SW480 (cell line): Measurements from ENCODE around the gene ZBTB24.
A peak's percentile ranks its signal among the peaks of the same experiment; 100 is the strongest.

Source experiments
- DNase-seq: peaks from one replicate; pipeline ENCODE4 v3.0.0-alpha.2; 2016; ENCODE audit warnings: low spot score

ZBTB24 gene

DNA sequence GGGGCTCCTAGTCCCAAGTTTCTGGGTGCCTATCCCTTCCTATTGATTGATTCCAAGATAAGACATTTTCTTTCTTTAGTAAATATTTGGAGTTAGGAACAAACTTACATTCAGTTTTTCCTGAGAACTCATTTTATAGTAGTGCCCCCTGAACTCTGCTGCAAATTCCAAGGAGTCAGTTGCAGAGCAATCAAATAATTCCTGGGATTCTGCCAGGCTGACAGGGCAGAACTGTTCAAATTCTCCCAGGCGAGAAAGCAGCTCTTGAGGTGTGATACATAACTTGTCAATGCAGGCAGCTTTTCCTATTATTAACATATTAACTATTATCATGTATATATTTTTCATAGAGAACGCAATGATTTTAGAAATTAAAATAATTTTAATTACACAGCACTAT is 15.9 kb upstream of the ZBTB24 start:
- DNase-seq, result no peak

DNA sequence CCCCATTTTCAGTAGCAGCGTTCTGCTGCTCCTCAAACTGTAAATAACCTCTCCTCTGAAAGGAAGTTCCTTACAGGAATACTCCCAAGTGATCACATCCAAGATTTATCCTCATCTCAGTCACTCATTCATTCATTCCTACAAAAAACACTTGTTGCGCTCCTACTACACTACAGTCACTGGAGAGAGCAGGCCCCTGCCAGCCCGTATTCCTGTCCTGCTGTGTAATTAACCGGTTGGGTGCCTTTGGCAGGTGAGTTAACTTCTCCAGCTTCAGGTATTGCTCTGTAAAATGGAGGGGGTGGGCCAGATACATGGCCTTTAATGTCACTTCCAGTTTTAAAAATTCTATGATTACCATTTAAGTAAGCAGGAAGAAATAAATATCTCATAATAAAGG is 15.0 kb upstream of the ZBTB24 start:
- no peak for DNase-seq

DNA sequence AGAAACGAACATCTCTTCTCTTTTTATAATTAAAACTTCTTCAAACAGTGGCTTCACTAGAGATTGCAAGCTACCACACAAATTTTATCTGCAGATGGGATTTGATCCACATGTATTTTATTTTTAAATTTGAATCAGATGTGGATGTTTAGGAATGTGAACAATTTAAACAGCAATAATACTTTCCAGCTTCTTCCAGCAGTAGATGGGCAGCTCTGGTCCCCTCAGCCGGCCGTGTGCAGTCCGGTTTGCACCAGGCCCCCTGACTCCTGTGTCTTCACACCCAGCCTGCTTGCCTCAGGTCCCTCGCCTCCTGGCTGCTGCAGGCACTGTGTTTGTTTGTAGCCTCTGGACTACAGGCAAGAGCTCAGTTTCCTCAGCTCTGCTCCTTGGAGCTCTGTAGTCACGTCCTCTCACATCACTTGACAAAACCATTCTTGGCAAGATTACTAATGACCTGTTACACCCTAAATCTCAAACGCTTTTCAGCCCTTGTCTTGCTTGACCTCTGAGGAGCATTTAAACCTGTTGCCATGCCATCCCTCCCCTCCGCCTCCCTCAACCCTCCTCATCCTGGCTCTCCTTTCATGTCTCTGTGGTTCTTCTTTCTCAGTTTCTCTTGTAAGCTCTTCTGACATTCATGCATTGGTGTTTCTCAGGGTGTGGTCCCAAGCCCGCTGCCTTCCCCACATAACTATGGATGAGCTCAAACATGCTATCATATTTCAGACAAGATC is 13.2 kb upstream of the ZBTB24 start:
- DNase-seq, result no peak

DNA sequence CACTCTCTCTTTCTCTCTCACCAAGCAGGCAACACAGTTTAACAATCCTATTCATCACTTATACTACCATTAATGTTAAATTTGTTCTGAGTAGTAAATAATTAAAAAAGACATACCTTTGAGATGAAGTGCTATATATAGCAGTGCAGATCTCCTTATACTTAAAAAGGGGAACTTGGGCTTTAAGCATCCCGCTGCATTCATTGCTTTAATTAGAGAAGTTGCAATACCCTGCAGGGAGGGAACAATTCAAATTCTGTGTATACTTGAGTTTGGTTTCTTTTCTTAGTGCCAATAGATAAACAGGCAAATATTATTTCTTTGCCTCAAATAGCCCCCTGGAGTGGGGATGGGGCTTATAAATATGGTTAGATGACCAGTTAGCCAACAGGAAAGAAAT is 10.8 kb upstream of the ZBTB24 start:
- no peak for DNase-seq

DNA sequence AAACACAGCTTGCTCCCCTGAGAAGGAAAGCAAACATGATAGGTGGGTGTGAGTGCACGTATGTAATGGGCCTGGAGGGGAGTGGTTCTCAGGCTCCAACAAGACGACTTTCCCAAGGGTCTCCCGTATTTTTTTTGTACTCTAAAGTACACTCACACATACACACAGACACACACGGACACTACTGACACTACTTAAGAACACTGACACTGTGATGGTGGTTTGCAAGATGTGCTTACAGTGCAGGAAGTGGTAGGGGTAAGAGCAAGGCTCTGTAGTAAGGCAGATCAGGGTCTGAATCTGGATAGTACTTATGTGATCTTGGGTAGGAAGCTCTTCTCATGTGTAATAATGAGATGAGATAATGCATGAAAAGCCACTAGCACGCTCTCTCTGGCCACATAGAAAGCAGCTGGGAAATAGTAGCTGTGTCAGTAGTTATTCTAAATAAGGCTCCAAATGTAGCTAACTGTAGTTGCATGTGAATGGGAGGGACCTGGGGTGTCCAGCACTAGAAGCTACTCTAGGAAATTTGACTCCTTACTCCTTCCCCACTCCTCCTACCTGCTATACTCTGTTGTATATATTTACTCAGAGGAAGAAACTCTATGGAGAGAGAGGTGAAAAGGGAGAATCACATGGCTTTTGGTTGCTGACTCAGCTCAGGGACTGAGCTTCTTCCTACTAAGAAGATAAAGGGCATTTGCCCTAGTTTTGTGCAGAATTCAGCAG is 8.4 kb upstream of the ZBTB24 start:
- DNase-seq, result no peak

DNA sequence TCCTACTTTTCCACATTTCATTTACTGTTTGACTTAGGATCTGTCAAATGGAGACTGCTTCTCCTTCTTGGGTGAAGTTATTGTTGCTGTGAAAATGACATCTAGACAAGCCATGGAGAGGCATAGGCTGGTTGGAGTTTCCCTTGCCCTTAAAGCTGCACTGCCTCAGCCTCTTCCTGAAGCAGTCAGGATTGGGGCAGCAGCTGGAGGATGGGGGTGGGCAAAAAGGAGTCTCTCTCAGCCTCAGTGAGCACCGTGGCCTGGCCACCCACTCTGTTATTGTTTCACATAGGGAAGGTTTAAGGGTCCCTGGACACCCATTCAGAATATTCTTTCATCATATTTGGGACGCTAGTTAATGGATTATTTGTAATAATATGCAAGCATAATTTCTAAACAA is 7.7 kb upstream of the ZBTB24 start:
- DNase-seq, result no peak

DNA sequence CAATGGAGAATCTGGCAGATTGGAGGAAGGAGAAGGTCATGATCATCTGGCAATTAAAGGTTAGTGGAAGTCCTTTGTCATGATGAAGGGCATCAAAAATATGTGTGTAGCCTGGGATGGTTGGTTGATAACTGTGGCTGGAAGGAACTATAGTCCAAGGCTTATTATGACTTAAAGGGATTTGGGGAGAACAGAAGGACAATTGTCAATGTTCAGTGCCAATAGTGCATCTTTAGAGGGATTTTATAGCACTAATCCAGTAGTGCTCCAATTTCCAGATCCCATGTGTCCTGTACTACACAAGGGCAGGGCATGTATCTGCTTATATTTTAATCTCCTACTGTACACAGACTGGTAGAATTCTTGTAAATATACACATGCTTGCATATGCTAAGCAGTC is 5.0 kb upstream of the ZBTB24 start:
- no peak for DNase-seq

DNA sequence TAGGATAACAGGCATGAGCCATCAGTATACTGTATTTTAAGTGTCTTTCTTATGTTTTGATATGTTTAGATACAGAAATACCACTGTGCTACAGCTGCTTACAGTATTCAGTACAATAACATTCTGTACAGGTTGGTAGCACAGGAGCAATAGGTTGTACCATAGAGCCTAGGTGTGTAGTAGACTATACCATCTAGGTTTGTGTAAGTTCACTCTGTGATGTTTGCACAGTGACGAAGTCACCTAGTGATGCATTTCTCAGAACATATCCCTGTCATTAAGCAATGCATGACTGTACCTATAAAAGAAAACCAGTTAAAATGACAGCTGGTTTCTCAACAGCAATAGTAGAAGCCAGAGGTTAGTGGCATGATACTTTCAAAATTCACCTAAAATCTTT is 3.0 kb upstream of the ZBTB24 start:
- no peak for DNase-seq

DNA sequence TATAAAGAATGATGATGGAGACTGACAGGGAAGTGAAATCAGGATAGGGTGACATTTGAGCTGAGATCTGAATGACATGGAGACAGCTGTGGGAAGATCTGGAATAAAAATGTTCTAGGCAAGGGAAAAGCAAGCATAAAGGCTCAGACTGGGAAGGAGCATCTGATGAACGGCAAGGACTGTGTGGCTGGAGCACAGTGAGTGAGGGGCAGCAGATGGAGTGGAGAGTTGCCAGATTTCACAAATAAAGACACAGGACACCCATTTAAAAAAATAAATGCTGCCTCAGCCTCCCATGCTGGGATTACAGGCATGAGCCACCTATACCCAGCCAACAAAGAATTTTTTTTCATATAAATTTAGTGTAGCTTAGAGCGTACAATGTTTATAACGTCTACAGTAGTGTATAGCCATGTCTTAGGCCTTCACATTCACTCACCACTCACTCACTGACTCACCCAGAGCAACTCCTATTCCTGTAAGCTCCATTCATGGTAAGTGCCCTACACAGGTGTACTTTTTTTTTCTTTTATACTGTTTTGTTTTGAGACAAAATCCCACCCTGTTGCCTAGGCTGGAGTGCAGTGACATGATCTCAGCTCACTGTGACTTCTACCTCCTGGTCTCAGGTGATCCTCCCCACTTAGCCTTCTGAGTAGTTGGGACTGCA is 2.4 kb upstream of the ZBTB24 start:
- no peak for DNase-seq

DNA sequence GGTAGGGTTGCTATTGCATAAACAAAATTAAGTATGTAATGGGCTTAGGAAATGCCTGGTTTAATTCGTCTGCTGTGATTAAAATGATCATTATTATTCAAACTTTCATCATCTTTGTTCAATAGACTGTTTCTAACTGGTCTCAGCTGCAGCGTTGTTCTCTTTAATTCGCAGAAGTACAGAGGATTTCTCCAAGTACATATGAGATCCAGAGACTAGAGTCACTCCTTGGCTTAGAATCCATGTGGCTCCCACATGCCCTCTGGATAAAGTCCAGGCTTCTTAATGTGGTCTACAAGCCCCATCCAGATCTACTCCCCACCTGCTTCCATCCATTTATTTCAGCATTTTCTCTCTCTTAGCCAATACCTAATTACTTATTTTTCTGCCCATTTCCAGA is 1.1 kb upstream of the ZBTB24 start:
- DNase-seq, result no peak

DNA sequence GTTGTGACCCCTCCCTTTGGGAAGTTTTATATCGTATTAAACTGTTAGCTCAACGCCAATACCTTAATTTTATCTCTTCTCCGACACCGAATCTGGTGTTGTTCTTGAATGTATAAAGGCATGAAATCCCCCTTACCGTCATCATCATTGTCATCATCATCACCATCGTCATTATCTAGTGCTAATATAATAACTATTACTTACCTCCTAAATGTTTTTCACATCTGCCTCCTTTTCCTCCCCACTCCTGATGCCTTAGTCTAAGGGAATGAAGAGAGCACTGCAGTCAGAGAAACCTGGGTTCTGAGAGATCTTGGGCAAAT is 677 bp upstream of the ZBTB24 start:
- DNase-seq, result peak; percentile 1

DNA sequence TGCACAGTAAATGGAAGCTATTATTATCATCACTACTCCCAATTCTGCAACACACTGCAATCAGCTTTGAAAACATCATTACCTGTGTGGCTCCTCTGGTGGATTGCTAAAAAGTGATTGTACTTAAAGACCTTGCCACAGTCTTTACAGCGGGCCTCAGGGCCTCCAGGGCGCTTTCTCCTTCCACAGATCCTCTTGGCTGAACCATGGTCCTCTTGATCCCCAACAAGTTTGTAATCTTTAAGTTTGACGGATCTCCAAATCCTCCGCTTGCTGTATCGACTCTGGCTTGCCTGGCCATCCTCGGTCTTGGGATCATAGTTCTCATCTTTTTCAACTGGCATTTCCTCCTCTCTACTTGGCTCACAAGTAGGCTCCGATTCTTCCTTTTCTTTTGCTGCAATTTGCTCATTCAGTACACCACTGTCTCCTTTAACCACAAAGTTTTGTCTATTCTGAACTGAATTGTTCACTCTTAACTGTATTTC is 2.0 kb downstream of the ZBTB24 start:
- no peak for DNase-seq

DNA sequence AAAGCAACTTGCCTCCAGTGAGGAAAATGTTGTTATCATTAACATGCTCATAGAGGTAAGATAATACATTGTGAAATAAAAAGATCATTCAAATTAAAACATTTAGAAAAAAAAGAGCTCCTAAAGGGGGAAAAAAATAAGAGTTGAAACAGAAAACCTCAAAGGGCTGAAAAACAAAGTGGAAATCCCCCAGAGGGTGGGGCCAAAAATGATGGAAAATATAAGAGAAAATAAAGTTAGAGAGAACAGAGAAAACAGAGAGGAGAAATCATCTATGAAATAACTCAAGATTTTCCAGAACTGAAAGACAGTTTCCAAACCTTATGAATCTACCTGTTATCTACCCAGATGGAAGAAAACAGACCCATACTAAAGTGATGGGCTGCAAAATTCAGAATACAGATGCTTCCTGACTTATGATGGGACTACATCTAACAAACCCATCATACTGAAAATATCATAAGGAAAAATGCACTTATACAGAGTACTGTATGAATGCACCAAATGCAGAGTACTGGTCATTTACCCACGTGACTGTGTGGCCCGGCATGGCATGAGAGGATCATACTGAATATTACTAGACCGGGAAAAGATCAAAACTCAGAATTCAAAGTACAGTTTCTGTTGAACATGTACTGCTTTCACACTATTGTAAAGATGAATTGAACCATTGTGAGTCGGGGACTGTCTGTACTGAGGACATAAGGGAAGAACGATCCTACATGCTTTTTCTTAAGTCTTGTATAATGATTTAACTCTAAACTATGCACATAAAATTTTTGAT is 4.0 kb downstream of the ZBTB24 start:
- DNase-seq, result no peak

DNA sequence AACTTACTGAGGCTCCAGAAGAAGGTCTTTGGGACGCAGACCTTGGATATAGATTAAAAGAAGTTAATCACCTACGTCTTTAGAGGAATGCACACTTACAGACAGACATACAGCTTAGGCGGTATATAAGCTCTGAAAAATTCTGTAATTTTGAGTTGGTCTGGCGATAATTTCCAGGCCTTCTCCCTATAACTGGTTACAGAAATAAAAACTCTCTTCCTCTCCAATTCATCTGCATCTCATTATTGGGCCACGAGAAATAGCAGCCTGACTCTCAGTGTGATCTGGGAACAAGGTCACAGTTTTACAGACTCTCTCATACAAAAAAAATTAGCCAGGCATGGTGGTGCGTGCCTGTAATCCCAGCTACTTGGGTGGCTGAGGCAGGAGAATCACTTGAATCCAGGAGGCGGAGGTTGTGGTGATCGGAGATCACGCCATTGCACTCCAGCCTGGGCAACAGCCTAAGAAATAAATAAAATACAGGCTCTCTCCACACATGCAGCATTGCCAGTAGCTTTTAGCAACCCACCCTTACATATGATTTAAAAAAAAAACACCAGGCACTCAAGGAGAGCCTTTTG is 4.7 kb downstream of the ZBTB24 start:
- DNase-seq, result no peak

DNA sequence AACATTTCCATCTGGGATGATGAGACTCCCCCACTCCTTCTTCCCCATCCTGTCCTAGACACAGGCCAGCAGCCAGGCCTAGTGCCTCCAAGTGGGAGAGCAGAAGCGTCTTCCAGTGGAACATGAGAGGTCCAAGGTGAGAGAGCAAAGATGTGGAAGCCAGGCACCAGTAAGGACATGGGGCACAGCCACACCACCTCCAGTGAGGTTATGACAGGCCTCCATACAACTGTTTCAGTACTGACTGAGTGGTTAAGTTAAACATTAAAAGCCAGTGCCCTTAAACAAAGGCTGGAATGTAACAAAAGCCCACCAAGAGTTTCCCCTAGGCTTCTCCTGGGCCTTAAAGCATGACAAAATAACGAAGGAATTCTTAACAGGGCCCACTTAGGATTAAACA is 5.3 kb downstream of the ZBTB24 start:
- DNase-seq, result no peak

DNA sequence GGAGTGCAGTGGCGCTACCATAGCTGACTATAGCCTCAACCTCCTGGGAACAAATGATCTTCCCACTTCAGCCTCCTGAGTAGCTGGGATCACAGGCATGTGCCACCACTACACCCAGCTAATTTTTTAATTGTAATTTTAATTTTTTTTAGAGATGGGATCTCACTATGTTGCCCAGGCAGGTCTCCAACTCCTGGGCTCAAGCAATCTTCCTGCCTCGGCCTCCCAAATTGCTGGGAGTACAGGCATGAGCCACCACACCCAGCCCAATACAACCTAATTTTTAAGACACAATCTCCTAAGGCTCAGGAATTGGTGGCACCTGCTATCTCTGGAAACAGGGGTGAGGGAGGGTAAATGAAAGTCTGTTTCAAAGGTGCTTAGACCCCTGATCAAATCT is 5.8 kb downstream of the ZBTB24 start:
- DNase-seq, result no peak

DNA sequence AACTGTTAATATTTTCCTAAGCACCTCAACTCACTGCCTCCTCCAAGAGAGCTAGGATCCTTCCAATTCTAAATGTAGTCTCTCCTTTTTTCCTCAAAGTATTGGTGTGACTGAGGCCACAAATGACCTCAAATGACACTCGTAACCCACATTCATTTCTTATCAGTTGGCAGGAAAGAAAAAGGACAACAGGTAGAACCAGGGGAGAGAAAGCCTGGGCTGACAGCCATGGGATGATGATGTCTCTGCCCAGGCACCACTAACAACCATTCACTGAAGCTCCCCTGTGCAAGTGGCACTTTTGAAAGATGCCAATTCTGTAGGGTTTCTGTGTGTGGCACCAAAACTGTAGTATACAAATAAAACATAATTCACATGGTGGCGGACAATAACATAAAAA is 7.4 kb downstream of the ZBTB24 start:
- DNase-seq, result no peak

DNA sequence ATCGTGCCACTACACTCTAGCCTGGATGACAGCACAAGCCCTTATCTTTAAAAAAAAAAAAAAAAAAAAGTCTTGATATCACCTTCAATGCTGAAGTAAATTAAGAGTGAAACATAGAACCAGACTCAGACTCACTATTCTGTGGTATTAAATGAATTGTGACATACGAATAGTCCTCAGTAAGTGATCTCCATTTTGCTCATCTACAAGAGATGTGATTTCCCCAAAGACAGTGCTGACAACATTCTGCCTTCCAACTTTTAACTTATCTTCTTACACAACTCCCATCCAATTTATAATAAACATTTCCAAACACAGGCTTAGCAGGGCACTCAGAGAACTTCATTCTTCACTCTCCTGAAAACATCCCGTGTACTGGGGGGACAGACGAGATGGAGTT is 8.0 kb downstream of the ZBTB24 start:
- DNase-seq, result no peak

DNA sequence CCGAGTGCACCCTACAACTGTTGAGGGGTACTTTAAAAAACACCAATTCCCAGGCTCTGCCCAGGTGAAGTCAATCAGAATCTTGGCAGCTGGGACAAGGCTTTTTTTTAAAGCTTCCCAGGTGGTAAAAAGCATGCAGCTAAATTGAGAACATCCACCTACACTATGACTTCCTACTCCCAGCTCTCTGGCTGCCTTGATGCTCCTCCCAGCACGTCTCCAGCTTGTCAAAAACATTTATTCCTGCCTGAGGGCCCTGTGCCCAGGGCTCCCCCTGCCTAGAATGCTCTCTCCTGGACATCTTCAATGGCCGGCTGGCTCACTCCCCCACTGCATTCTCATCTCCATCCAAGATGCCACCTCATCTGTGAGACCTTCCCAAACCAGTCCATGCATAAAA is 9.9 kb downstream of the ZBTB24 start:
- no peak for DNase-seq

DNA sequence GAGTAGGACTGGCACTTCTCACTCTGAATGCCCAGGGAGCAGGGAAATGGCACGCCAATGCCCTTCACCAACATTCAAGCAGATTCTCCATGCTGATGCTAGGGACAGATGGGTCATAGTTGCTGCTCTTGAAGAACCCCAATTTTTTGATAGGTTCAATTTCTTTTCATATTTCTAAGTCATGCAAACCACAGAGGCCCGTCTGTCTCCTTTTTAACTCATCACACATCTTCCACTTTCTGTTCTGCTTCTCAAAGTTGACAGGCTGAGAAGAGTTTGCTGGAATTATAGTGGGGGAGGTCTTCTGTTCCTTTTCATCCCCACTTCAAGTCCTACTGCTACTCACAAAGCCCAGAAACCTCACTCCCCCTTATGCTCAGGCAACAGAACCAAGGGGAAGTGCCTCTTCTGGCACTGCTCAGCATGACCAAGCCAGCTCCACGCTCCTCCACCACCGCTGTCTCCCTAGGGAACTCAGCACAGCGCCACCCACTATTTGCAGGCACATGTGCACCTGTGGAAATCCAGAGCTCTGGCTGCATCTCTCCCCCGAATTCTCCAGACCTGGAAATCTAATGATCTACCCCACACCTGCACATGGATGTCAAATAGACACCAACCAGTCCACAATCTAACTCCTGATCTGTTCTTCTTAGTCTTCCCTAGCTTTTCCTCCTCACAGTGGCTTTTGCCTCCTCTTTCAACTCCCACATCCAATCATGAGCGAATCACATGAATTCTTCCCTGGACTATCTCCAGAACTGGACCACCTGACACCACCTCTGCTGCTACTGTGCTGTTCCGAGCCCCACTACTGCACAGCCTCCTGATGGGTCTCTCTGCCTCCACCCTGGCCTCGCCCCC is 10.7 kb downstream of the ZBTB24 start:
- DNase-seq, result no peak

DNA sequence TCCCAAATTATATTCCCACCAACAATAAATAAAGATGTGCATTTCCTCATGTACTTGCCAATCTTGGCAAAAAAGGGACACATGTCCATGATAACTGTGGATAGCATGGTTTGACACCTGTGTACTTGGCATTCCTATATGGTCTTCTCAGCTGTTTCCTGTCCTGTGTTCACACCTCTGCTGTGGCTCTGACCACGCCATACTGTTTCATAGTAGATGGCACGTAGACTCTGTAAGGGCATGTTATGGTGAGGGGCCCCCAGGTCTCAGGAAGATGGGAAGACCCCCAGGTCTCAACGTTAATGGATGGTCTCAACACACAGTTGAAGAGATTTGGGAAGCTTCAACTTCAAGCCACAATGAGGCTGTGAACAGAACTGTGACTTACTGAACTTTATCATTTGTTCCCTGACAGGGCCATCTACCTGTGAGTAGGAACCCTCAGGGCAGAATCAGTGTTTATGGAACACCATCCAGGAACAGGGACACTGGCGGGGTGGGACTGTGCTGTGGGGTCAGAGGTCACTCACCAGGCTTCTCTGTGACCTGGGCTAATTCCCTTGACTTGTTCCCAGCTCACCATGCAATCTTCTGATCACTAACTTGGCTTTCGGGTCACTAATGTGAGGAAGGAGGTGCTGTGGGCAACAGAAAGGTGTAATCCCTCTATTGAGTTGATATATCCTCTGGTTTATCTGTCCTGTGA is 11.8 kb downstream of the ZBTB24 start:
- no peak for DNase-seq
